ENCODE measurements around the gene EHF. TPM values are rescaled to one million over a fixed set of nuclear protein-coding genes. Genes with fewer than 3 reads are reported as not detected.

EHF gene
- total and polyA plus RNA-seq, 9 donors = 0.06 to 102 (median 5.9) TPM; not detected in 1

- H3K27ac ChIP-seq = no peak overlapping the region
- intact Hi-C loops (cut with DNase I) = no loop called here
Measured at GRCh38 chr11:34593085-34593484, 27.8 kb upstream of the EHF start.

GRCh38 chr11:34594603-34595002, 26.3 kb upstream of the EHF start:
- 71 to 75% (median 74%) methylated on average over 3 of the region's 3 CpGs for WGBS, 3 donors
- intact Hi-C loops (cut with DNase I) = no loop called here
- Histone ChIP-seq H3K9me3 (no peaks in the 10 kb centered on the region), H3K36me3 (no peaks in the 10 kb centered on the region), H3K4me1 (ENCODE audit: insufficient read depth) (no peaks in the 10 kb centered on the region), H3K27ac (no peak overlapping the region), H3K4me3 (no peak overlapping the region), H3K27me3 (no peaks in the 10 kb centered on the region)
- DNase-seq = no peak
- no peak for TF ChIP-seq EP300 (IDR thresholded peaks at IDR 0.05)
- no peak for TF ChIP-seq CTCF (IDR thresholded peaks at IDR 0.05)
- no peak for TF ChIP-seq POLR2A (IDR thresholded peaks at IDR 0.05)

More at GRCh38 chr11:34593085-34593484, 27.8 kb upstream of the EHF start:
- WGBS, 3 donors = 16 to 36% (median 31%) methylated on average over 1 of the region's 1 CpG
- Histone ChIP-seq H3K27me3 (no peaks in the 10 kb centered on the region), H3K4me1 (ENCODE audit: insufficient read depth) (no peaks in the 10 kb centered on the region), H3K9me3 (no peaks in the 10 kb centered on the region), H3K4me3 (no peak overlapping the region), H3K36me3 (no peaks in the 10 kb centered on the region)
- TF ChIP-seq EP300 (IDR thresholded peaks at IDR 0.05) (no peak), CTCF (IDR thresholded peaks at IDR 0.05) (no peak), POLR2A (IDR thresholded peaks at IDR 0.05) (no peak)
- DNase-seq = no peak

- TF ChIP-seq EP300 (IDR thresholded peaks at IDR 0.05) (no peak), POLR2A (IDR thresholded peaks at IDR 0.05) (no peak), CTCF (IDR thresholded peaks at IDR 0.05) (no peak)
- DNase-seq = no peak
- Histone ChIP-seq H3K27ac (no peak overlapping the region), H3K4me3 (no peak overlapping the region), H3K9me3 (no peaks in the 10 kb centered on the region), H3K36me3 (no peaks in the 10 kb centered on the region), H3K27me3 (no peaks in the 10 kb centered on the region), H3K4me1 (ENCODE audit: insufficient read depth) (no peaks in the 10 kb centered on the region)
- 55 to 70% (median 64%) methylated on average over 2 of the region's 2 CpGs for WGBS, 3 donors
- intact Hi-C loops (cut with DNase I) = no loop called here
Measured at GRCh38 chr11:34595391-34595790, 25.5 kb upstream of the EHF start.

- DNase-seq = no peak
- H3K9me3 ChIP-seq = no peaks in the 10 kb centered on the region
- no peaks in the 10 kb centered on the region for H3K4me1 ChIP-seq (ENCODE audit: insufficient read depth)
- no peaks in the 10 kb centered on the region for H3K36me3 ChIP-seq
- intact Hi-C loops (cut with DNase I) = no loop called here
- no peak overlapping the region for H3K4me3 ChIP-seq
- 90 to 91% (median 90%) methylated on average over 11 of the region's 11 CpGs for WGBS, 3 donors
- H3K27ac ChIP-seq = no peak overlapping the region
- TF ChIP-seq POLR2A (IDR thresholded peaks at IDR 0.05) (no peak), CTCF (IDR thresholded peaks at IDR 0.05) (no peak), EP300 (IDR thresholded peaks at IDR 0.05) (no peak)
- H3K27me3 ChIP-seq = no peaks in the 10 kb centered on the region
Measured at GRCh38 chr11:34595960-34596644, 24.8 kb upstream of the EHF start.

Data from ovary (tissue), 9 donors.